Mammary epithelial cell (primary cell): Measurements from ENCODE around the gene CLCF1.

Source experiments
- CTCF ChIP-seq, 2 donors: IDR thresholded peaks in 1 of 2; conservative IDR thresholded peaks in 1 of 2; 2 replicates each; pipeline ENCODE4 v1.5.1; 2011 to 2012; ENCODE audit warnings: inconsistent platforms in 2 of 2, low read length in 2 of 2, mild to moderate bottlenecking in 2 of 2, control low read depth in 1 of 2, low read depth in 1 of 2; ENCODE audit not compliant: insufficient read depth in 1 of 2; ENCODE audit errors: extremely low read depth in 1 of 2
- EZH2 ChIP-seq: IDR thresholded peaks from 2 replicates; pipeline ENCODE4 v1.6.1; 2012; ENCODE audit warnings: low read length, inconsistent platforms, borderline replicate concordance

DNA sequence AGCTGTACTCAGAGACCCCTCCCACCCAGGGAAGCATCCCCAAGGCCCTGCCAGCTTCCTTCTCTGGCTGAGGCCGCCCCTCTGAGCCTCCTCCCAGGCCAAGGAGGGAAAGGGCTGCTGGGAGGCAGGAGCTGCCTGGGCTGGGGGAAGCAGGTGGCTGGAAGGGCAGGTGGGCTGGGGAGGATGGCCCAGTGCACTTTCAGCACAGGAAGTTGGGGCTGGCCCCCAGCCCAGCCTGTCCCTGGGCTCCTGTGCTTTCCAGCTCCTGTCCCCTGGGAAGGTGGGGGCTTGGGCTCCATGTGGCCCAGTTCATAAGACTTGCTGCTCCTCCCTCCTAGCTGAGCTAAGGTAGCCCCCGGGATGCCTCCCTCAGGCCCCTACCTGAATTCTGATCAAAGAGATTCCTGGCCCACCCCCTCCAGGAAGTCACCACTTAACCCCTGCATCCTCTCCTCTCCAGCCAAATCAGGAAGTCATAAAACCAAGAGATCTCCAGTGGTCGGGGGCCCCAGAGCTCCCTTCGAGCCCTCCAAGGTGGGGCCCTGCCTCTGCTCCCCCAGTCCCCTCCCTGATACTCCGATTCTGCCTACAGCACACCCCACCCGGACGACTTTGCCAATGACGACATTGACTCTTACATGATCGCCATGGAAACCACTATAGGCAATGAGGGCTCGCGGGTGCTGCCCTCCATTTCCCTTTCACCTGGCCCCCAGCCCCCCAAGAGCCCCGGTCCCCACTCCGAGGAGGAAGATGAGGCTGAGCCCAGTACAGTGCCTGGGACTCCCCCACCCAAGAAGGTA is 23.4 kb upstream of the CLCF1 start:
- TF ChIP-seq CTCF (conservative IDR thresholded peaks at IDR 0.05 in 1 of 2, IDR thresholded peaks at IDR 0.05 in 1 of 2; ENCODE audit: extremely low read depth in 1 of 2, insufficient read depth in 1 of 2, low read depth in 1 of 2, low read length in 2 of 2) = no peak
- TF ChIP-seq EZH2 = no peak
